Sigmoid colon (tissue), 7 donors: Measurements from ENCODE around the gene IKZF4. TPM values are rescaled to one million over a fixed set of nuclear protein-coding genes. Genes with fewer than 3 reads are reported as not detected.
A peak's percentile ranks its signal among the peaks of the same experiment; 100 is the strongest.

Source experiments
- DNase-seq: peaks from one replicate; pipeline ENCODE4 v3.0.0-alpha.2; 2019
- H3K27ac ChIP-seq, 4 donors: fragments of 200-600 bp; sonication (generic); one replicate each; pipeline ENCODE4 v1.5.1; 2016 to 2019; ENCODE audit warnings: mild to moderate bottlenecking in 1 of 4
- H3K27me3 ChIP-seq, 3 donors: fragments of 200-600 bp; sonication (generic); one replicate each; pipeline ENCODE4 v1.5.1; 2019; ENCODE audit warnings: mild to moderate bottlenecking in 1 of 3
- H3K36me3 ChIP-seq, 4 donors: fragments of 200-600 bp; sonication (generic); one replicate each; pipeline ENCODE4 v1.5.1; 2016 to 2019
- H3K4me1 ChIP-seq, 4 donors: fragments of 200-600 bp; sonication (generic); one replicate each; pipeline ENCODE4 v1.5.1; 2017 to 2019
- H3K4me3 ChIP-seq, 4 donors: fragments of 200-600 bp; sonication (generic); one replicate each; pipeline ENCODE4 v1.5.1; 2017 to 2019; ENCODE audit warnings: mild to moderate bottlenecking in 2 of 4, moderate library complexity in 1 of 4
- H3K9me3 ChIP-seq, 4 donors: fragments of 200-600 bp in 3 of 4; sonication (generic) in 3 of 4; one replicate each; pipeline versions ENCODE4 v1.5.1 to v1.6.1; 2013 to 2019
- CTCF ChIP-seq, 4 experiments: fragments of 450-650 bp in 3 of 4; fragments of 200-600 bp in 1 of 4; IDR thresholded peaks; one replicate each; pipeline ENCODE4 v1.5.1; 2016 to 2019; ENCODE audit warnings: antibody characterized with exemption in 4 of 4, mild to moderate bottlenecking in 3 of 4, moderate library complexity in 2 of 4
- EP300 ChIP-seq, 4 donors: sonication (generic); formaldehyde crosslinking; IDR thresholded peaks; one replicate each; pipeline ENCODE4 v1.6.1; 2017; ENCODE audit warnings: antibody characterized with exemption in 4 of 4
- POLR2A ChIP-seq, 2 donors: fragments of 450-650 bp; IDR thresholded peaks; one replicate each; pipeline ENCODE4 v1.6.1; 2016; ENCODE audit warnings: antibody characterized with exemption in 2 of 2, mild to moderate bottlenecking in 2 of 2, moderate library complexity in 2 of 2
- POLR2AphosphoS5 ChIP-seq, 4 donors: sonication (generic); formaldehyde crosslinking; IDR thresholded peaks; one replicate each; pipeline ENCODE4 v1.6.1; 2017; ENCODE audit warnings: antibody characterized with exemption in 4 of 4
- WGBS, 2 donors: extraction: QIAGEN DNeasy Blood & Tissue Kit; methylation state at CpG; one replicate each; pipeline ENCODE4 v1.1.7; 2013; 5-methylcytosine and 5-hydroxymethylcytosine counted together
- intact Hi-C: fragments of 100-400 bp; cut with DNase I; formaldehyde crosslinking; loops from one replicate; pipeline ENCODE4 v1.15.1; 2023
- polyA plus RNA-seq, 3 donors: library from polyadenylated mRNA; stranded (reverse); fragments of 200-250 nt; gene quantifications; one replicate each; pipeline ENCODE4 v1.2.3, GENCODE V29; 2013
- total RNA-seq, 4 donors: library from RNA; depleted of rRNA; stranded (reverse); fragments of >200 nt; gene quantifications; one replicate each; pipeline ENCODE4 v1.1.0, GENCODE V29; 2016
- donor health status: healthy with polysubstance abuse.
- donor health status: Bipolar disorder and iron deficiency.
- donor health status: healthy.

IKZF4 gene
- total and polyA plus RNA-seq, 7 donors: 0.92 to 23.8 (median 2.4) TPM

GRCh38 chr12:55991110-55991509 is 29.7 kb upstream of the IKZF4 start:
- peaks cover 28 to 92% (median 77%) of the 10 kb centered on the region in 4 donors for H3K36me3 ChIP-seq
- no peaks in the 10 kb centered on the region for H3K9me3 ChIP-seq
- WGBS, 2 donors: 89 to 92% methylated on average over 3 of the region's 3 CpGs
- intact Hi-C loops: no loop called here
- no peak for DNase-seq
- H3K4me3 ChIP-seq: no peak overlapping the region
- no peak overlapping the region for H3K27ac ChIP-seq
- H3K27me3 ChIP-seq: no peaks in the 10 kb centered on the region
- H3K4me1 ChIP-seq: peaks cover 0 to 1% (median 0%) of the 10 kb centered on the region in 4 donors
- no peak for TF ChIP-seq POLR2A (IDR thresholded peaks at IDR 0.05)
- no peak for TF ChIP-seq EP300 (IDR thresholded peaks at IDR 0.05)
- TF ChIP-seq CTCF (IDR thresholded peaks at IDR 0.05): no peak
- no peak for TF ChIP-seq POLR2AphosphoS5 (IDR thresholded peaks at IDR 0.05)

GRCh38 chr12:55993230-55993853 is 27.5 kb upstream of the IKZF4 start:
- intact Hi-C loops: no loop called here

GRCh38 chr12:55995366-55995765 is 25.5 kb upstream of the IKZF4 start:
- Histone ChIP-seq H3K4me3 (no peak overlapping the region), H3K36me3 (peaks cover 28 to 62% (median 40%) of the 10 kb centered on the region in 4 donors), H3K27ac (peak overlapping the region in 1 of 4 donors; percentile 90), H3K9me3 (no peaks in the 10 kb centered on the region), H3K4me1 (peaks cover 0 to 19% (median 16%) of the 10 kb centered on the region in 4 donors), H3K27me3 (no peaks in the 10 kb centered on the region)
- intact Hi-C loops: loop anchor here (5.0 kb wide), 1 partner anchor 107 kb away; the partner anchor contains the start of gene PA2G4
- TF ChIP-seq POLR2AphosphoS5 (IDR thresholded peaks at IDR 0.05): no peak
- TF ChIP-seq EP300 (IDR thresholded peaks at IDR 0.05): no peak
- TF ChIP-seq POLR2A (IDR thresholded peaks at IDR 0.05): no peak
- 65 to 83% methylated on average over 8 of the region's 8 CpGs for WGBS, 2 donors
- no peak for DNase-seq

More at GRCh38 chr12:55993230-55993853, 27.5 kb upstream of the IKZF4 start:
- no peak overlapping the region for H3K27ac ChIP-seq
- H3K36me3 ChIP-seq: peaks cover 28 to 69% (median 56%) of the 10 kb centered on the region in 4 donors
- no peak for DNase-seq
- H3K27me3 ChIP-seq: no peaks in the 10 kb centered on the region
- no peaks in the 10 kb centered on the region for H3K9me3 ChIP-seq
- H3K4me3 ChIP-seq: no peak overlapping the region
- TF ChIP-seq CTCF (IDR thresholded peaks at IDR 0.05) (no peak), POLR2AphosphoS5 (IDR thresholded peaks at IDR 0.05) (no peak), EP300 (IDR thresholded peaks at IDR 0.05) (no peak), POLR2A (IDR thresholded peaks at IDR 0.05) (no peak)
- H3K4me1 ChIP-seq: peaks cover 0 to 18% (median 13%) of the 10 kb centered on the region in 4 donors
- 81 to 89% methylated on average over 4 of the region's 4 CpGs for WGBS, 2 donors

GRCh38 chr12:55996201-55996714 is 24.6 kb upstream of the IKZF4 start:
- 19 to 29% methylated on average over 14 of the region's 14 CpGs for WGBS, 2 donors
- no peaks in the 10 kb centered on the region for H3K27me3 ChIP-seq
- peaks cover 0 to 19% (median 16%) of the 10 kb centered on the region in 4 donors for H3K4me1 ChIP-seq
- TF ChIP-seq CTCF (IDR thresholded peaks at IDR 0.05) (peak; percentile 70 to 83 (median 78)), POLR2A (IDR thresholded peaks at IDR 0.05) (no peak), POLR2AphosphoS5 (IDR thresholded peaks at IDR 0.05) (no peak), EP300 (IDR thresholded peaks at IDR 0.05) (no peak)
- intact Hi-C loops: loop anchor here (1.0 to 5.0 kb wide), 3 partner anchors 22 to 106 kb away; partner anchors contain the start of genes PA2G4, RAB5B and RPS26
- peak overlapping the region; percentile 42 to 76 (median 72) for H3K4me3 ChIP-seq
- peak overlapping the region; percentile 84 to 91 (median 89) for H3K27ac ChIP-seq
- no peaks in the 10 kb centered on the region for H3K9me3 ChIP-seq
- peak; percentile 79 for DNase-seq
- H3K36me3 ChIP-seq: peaks cover 20 to 61% (median 32%) of the 10 kb centered on the region in 4 donors
